SK-N-MC (cell line): ENCODE data around the gene ANKRD45.

Experiments
- EZH2 ChIP-seq: fragments of 200-600 bp; sonication (generic); IDR thresholded peaks from one replicate; pipeline ENCODE4 v1.6.1; 2017; ENCODE audit warnings: antibody characterized with exemption
- FOXP2 ChIP-seq: optimal IDR thresholded peaks from 2 replicates; pipeline ENCODE3; 2011; ENCODE audit warnings: mild to moderate bottlenecking, moderate library complexity; ENCODE audit not compliant: insufficient read depth; ENCODE audit errors: extremely low read length, control extremely low read depth
- POLR2AphosphoS5 ChIP-seq: IDR thresholded peaks from 2 replicates; pipeline ENCODE4 v1.6.1; 2012; ENCODE audit warnings: mild to moderate bottlenecking, low read depth, low read length, borderline replicate concordance

DNA sequence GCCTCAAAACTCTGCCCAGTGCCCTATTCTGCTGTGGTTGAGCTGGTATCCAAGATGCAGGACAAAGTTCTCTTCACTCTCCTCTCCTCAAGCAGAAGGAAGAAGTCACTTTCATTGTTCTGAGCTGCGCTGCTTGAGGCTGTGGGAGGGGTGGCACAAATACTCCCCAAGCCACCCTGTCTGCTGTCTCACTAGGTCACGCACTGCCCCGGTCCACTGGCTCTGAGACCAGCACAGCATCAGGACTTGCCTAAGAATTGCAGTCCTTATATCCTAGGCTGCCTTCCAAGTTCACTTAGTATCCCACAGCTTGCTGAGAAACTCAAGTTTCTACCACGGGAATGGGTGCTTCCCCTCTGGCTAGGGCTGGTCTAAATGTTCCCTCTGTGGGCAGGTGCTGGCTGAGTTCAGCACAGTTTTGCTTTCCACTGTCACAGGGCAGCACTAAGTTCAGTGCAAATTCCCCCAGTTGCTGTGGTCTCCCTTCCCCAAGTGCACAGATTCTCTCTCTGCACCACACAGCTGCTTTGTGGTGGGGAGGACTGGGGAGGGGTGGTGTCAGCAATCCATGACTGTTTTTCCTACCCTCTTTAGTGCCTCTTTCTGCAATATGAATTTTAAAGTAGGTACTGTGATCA, 99.2 kb downstream of the ANKRD45 start:
- TF ChIP-seq POLR2AphosphoS5 (no peak), EZH2 (no peak), FOXP2 (no peak)
